Measurements from ENCODE around the gene SPP2. TPM values are rescaled to one million over a fixed set of nuclear protein-coding genes. Genes with fewer than 3 reads are reported as not detected.

Gene SPP2
- total RNA-seq, 1 donor from 2014 or later = not detected

GRCh38 chr2:234038076-234038802 is 12.3 kb upstream of the SPP2 start:
- DNase-seq (ENCODE audit: low spot score) = no peak

GRCh38 chr2:234044157-234044556 is 6.3 kb upstream of the SPP2 start:
- DNase-seq (ENCODE audit: low spot score) = no peak

GRCh38 chr2:234046521-234046920 is 4.0 kb upstream of the SPP2 start:
- no peak for DNase-seq (ENCODE audit: low spot score)

GRCh38 chr2:234047361-234047760 is 3.1 kb upstream of the SPP2 start:
- no peak for DNase-seq (ENCODE audit: low spot score)

GRCh38 chr2:234048049-234048448 is 2.5 kb upstream of the SPP2 start:
- no peak for DNase-seq (ENCODE audit: low spot score)

- no peak for DNase-seq (ENCODE audit: low spot score)
Measured at GRCh38 chr2:234051374-234052070, 1.0 kb downstream of the SPP2 start.

- DNase-seq (ENCODE audit: low spot score) = no peak
Measured at GRCh38 chr2:234058881-234059280, 8.4 kb downstream of the SPP2 start.

GRCh38 chr2:234060236-234060635 is 9.7 kb downstream of the SPP2 start:
- DNase-seq (ENCODE audit: low spot score) = no peak

- DNase-seq (ENCODE audit: low spot score) = no peak
Measured at GRCh38 chr2:234061624-234062257, 11.2 kb downstream of the SPP2 start.

- no peak for DNase-seq (ENCODE audit: low spot score)
Measured at GRCh38 chr2:234066587-234066986, 16.1 kb downstream of the SPP2 start.

- no peak for DNase-seq (ENCODE audit: low spot score)
Measured at GRCh38 chr2:234071664-234072063, 21.2 kb downstream of the SPP2 start.

- no peak for DNase-seq (ENCODE audit: low spot score)
Measured at GRCh38 chr2:234072454-234072853, 22.0 kb downstream of the SPP2 start.

GRCh38 chr2:234074751-234075517 is 24.4 kb downstream of the SPP2 start:
- no peak for DNase-seq (ENCODE audit: low spot score)

- DNase-seq (ENCODE audit: low spot score) = no peak
Measured at GRCh38 chr2:234075518-234075915, 25.0 kb downstream of the SPP2 start.

GRCh38 chr2:234075947-234076346 is 25.4 kb downstream of the SPP2 start:
- no peak for DNase-seq (ENCODE audit: low spot score)

- no peak for DNase-seq (ENCODE audit: low spot score)
Measured at GRCh38 chr2:234076451-234076850, 25.9 kb downstream of the SPP2 start.

- DNase-seq (ENCODE audit: low spot score) = no peak
Measured at GRCh38 chr2:234078129-234078528, 27.6 kb downstream of the SPP2 start.

GRCh38 chr2:234081970-234082822 is 31.7 kb downstream of the SPP2 start:
- peak; percentile 86 for DNase-seq (ENCODE audit: low spot score)

- DNase-seq (ENCODE audit: low spot score) = no peak
Measured at GRCh38 chr2:234083572-234084348, 33.3 kb downstream of the SPP2 start.

GRCh38 chr2:234091432-234091879 is 41.0 kb downstream of the SPP2 start:
- DNase-seq (ENCODE audit: low spot score) = peak; percentile 71

All from mucosa of gallbladder (tissue), 1 donor.